B cell (primary cell): ENCODE results near the gene NOC2L.

Experiments used
- EZH2 ChIP-seq: IDR thresholded peaks from 2 replicates; pipeline ENCODE4 v1.6.1; 2012; ENCODE audit warnings: borderline replicate concordance, low read depth, mild to moderate bottlenecking, moderate library complexity, low read length; ENCODE audit not compliant: insufficient read depth, poor library complexity, severe bottlenecking
- TF ChIP-seq, protein P1 (sequence below): fragments of 200-600 bp; IDR thresholded peaks from one replicate; pipeline ENCODE4 v1.8.0; 2022; ENCODE audit warnings: antibody characterized with exemption, mild to moderate bottlenecking

DNA sequence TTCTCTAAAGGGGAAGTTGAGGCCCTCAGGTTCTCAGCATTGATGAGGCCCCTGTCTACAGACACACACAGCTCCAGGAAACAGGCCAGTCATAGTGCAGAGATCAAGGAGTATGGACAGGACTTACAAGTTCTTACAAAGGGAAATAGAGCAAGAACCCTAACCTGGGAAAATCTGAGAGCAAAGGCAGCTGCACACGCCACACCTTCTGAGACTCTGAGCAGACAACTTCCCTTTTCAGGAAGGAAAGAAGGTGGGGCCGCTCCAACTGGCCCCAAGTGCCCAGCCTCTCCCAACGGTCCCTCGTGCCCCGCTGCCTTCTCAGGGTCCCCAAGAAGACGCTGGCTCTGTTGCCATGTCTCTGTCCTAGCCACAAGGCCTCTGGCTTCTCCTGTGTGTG, 3.6 kb downstream of the NOC2L start:
- TF ChIP-seq, protein P1, sequence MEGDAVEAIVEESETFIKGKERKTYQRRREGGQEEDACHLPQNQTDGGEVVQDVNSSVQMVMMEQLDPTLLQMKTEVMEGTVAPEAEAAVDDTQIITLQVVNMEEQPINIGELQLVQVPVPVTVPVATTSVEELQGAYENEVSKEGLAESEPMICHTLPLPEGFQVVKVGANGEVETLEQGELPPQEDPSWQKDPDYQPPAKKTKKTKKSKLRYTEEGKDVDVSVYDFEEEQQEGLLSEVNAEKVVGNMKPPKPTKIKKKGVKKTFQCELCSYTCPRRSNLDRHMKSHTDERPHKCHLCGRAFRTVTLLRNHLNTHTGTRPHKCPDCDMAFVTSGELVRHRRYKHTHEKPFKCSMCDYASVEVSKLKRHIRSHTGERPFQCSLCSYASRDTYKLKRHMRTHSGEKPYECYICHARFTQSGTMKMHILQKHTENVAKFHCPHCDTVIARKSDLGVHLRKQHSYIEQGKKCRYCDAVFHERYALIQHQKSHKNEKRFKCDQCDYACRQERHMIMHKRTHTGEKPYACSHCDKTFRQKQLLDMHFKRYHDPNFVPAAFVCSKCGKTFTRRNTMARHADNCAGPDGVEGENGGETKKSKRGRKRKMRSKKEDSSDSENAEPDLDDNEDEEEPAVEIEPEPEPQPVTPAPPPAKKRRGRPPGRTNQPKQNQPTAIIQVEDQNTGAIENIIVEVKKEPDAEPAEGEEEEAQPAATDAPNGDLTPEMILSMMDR = no peak
- no peak for TF ChIP-seq EZH2
